HUES6 (cell line): ENCODE data around the gene FBXL14.

ENCODE experiments used
- H3K27ac ChIP-seq: 2 replicates; pipeline ENCODE4 v1.7.0; 2013; ENCODE audit warnings: low read depth, mild to moderate bottlenecking, low read length, inconsistent platforms
- H3K27me3 ChIP-seq: 2 replicates; pipeline ENCODE4 v1.6.1; 2013; ENCODE audit warnings: low read length; ENCODE audit not compliant: control insufficient read depth, insufficient read depth
- H3K36me3 ChIP-seq: 2 replicates; pipeline ENCODE4 v1.6.1; 2013; ENCODE audit warnings: low read length; ENCODE audit not compliant: control insufficient read depth, insufficient read depth
- H3K4me1 ChIP-seq: 2 replicates; pipeline ENCODE4 v1.6.1; 2013; ENCODE audit warnings: low read length; ENCODE audit not compliant: control insufficient read depth, insufficient read depth
- H3K4me3 ChIP-seq: 2 replicates; pipeline ENCODE4 v1.5.1; 2013; ENCODE audit warnings: low read depth, low read length
- H3K9ac ChIP-seq: one replicate; pipeline ENCODE4 v1.6.1; 2013; ENCODE audit warnings: mild to moderate bottlenecking, low read length
- H3K9me3 ChIP-seq: 2 replicates; pipeline ENCODE4 v1.6.1; 2013; ENCODE audit warnings: low read depth, low read length; ENCODE audit not compliant: control insufficient read depth, insufficient read depth

FBXL14 gene

DNA sequence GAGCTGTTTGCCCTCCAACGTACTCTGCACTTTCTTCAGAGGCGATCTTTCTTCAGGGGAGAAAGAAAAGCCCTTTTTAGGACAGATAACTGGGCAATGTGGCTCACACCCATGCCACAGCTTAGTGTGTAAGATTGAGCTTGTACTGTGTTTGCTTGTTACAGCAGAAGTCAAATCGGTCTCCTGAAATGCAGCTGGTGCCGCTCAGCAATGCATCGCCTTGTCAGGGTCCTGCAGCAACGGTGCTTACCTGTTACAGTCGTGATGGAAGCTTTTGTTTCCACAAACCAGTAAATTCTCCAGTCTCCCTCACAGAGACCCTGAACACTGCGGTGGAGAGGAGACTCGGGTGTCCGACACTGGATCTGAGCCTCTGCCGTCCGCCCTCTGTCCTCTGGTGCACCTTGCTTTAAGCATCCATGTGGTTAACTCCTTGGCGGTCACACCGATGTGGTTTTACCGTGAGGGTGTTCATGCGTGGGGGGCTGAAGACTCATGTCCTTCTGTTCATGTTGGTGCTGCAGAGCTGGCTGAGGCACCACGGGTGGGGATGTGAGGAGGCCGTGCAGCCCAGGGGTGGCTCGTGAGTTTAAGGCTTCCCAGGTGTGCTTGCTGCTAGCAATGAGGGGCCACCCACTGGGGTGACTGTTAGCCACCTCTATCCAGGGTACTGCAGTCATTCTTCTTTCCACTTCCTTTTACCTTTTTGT is 47.3 kb downstream of the FBXL14 start:
- H3K27me3 ChIP-seq: no peaks in the 10 kb centered on the region
- peaks cover 3% of the 10 kb centered on the region for H3K9me3 ChIP-seq
- H3K4me1 ChIP-seq: no peaks in the 10 kb centered on the region
- H3K9ac ChIP-seq: no peak overlapping the region
- no peaks in the 10 kb centered on the region for H3K36me3 ChIP-seq
- H3K4me3 ChIP-seq: no peak overlapping the region
- H3K27ac ChIP-seq: no peak overlapping the region

DNA sequence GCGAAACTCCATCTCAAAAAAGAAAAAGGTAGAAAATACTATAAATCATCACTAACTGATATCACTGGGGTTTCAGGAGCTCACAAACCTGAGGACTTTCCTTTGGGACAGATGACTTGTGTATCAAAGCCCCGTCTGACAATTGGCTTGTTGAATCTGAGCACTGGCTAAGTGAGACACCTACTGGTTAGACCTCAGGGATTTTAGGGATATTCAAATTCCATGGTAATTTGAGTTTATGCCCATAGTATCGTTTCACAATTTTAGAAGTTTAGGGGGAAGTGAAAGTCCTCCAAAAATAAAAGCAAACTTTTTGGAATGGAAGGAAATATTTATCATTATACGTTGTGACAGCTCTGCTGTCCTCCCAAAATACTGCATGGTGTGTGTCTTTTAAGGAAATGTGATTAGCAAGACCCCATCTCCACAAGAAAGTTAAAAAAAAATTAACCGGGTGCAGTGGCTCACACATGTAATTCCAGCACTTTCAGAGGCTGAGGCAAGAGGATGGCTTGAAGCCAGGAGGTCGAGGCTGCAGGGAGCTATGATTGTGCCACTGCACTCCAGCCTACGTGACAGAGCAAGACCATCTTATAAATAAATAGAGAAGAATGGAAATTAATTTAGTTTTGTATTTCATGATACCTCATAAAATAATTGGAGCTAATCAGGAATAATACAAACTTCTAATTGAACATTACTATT is 49.2 kb downstream of the FBXL14 start:
- Histone ChIP-seq H3K36me3 (no peaks in the 10 kb centered on the region), H3K9me3 (peaks cover 3% of the 10 kb centered on the region), H3K4me3 (no peak overlapping the region), H3K4me1 (no peaks in the 10 kb centered on the region), H3K27ac (no peak overlapping the region), H3K27me3 (no peaks in the 10 kb centered on the region), H3K9ac (no peak overlapping the region)

DNA sequence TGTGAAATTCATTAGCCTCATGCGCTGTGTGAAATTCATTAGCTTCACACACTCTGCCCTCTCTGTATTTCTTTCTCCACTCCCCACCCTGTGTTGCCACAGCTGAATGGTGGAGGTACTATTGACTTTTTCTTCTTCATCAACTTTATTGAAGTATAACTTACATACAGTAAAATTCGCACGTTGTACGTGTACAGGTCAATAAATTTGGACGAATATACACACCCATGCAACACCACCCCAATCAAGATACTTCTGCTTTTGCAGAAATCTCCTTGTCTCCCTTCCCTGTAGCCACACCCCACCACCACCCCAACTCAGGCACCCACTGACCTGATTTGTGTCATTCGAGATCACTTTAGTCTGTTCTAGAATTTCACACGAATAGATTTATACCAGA is 51.8 kb downstream of the FBXL14 start:
- Histone ChIP-seq H3K4me3 (no peak overlapping the region), H3K27me3 (peaks cover 10% of the 10 kb centered on the region; the same call in 1 of the 2 replicates), H3K4me1 (no peaks in the 10 kb centered on the region), H3K9ac (no peak overlapping the region), H3K9me3 (peaks cover 3% of the 10 kb centered on the region), H3K27ac (no peak overlapping the region), H3K36me3 (no peaks in the 10 kb centered on the region)

DNA sequence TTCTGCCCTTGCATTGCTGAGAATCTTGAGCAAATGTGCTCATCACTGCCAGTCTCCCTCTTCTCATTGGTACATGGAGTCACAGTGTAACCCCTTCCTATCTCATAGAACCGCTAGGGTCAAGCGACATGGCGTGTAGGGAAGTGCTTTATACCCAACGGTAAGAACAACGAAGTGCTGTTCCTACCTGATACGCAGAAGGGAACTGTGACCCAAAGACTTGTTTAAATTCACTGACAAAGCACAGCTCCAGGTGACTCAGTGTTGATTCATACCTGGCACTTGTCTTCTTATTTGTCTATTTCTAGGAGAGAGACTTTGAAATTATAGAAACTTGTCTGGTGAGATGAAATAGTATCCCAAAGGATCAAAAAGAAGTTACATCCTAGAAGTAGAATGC is 53.7 kb downstream of the FBXL14 start:
- H3K4me1 ChIP-seq: no peaks in the 10 kb centered on the region
- H3K27ac ChIP-seq: no peak overlapping the region
- H3K9me3 ChIP-seq: peaks cover 3% of the 10 kb centered on the region
- H3K4me3 ChIP-seq: no peak overlapping the region
- no peaks in the 10 kb centered on the region for H3K36me3 ChIP-seq
- H3K27me3 ChIP-seq: peaks cover 15% of the 10 kb centered on the region
- no peak overlapping the region for H3K9ac ChIP-seq

DNA sequence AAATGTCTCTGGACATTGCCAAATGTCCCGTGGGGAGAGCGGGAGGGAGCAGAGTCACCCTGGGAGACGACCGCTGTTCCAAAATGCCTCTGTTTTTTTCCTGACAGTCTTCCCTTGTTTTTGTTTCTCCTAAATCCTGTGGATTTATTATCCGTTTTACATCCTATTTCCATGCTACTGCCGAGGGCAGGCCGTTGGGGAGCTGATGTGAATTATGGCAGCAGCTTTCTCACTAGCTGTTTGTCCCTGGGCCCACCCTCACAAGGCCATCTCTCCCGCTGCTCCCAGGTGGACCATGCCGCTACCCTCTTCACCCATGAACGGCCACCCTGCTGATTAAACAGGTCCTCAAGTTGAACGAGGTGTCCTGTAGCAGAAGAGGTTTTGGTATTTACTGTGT is 55.2 kb downstream of the FBXL14 start:
- H3K27me3 ChIP-seq: peaks cover 20% of the 10 kb centered on the region

DNA sequence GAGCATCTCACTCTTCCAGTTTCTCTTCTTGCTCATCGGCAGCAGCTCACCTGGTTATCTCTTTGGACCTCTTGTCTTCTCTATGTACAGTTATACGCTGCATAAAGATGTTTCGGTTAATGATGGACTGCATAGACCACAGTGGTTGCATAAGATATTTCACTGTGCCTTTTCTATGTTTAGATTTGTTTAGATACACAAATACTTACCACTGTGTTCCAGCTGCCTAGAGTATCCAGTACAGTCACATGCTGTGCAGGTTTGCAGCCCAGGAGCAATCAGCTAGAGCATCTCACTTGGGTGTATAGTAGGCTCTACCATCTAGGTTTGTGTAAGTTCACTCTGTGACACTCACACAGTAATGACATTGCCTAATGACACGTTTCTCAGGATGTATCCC is 57.6 kb downstream of the FBXL14 start:
- H3K27ac ChIP-seq: no peak overlapping the region
- H3K36me3 ChIP-seq: no peaks in the 10 kb centered on the region
- H3K4me3 ChIP-seq: no peak overlapping the region
- H3K4me1 ChIP-seq: peaks cover 8% of the 10 kb centered on the region; the same call in 1 of the 2 replicates
- H3K27me3 ChIP-seq: peaks cover 43% of the 10 kb centered on the region
- H3K9me3 ChIP-seq: no peaks in the 10 kb centered on the region
- H3K9ac ChIP-seq: no peak overlapping the region

More for the DNA sequence above, 55.2 kb downstream of the FBXL14 start:
- no peaks in the 10 kb centered on the region for H3K36me3 ChIP-seq
- H3K9ac ChIP-seq: no peak overlapping the region
- no peak overlapping the region for H3K4me3 ChIP-seq
- no peak overlapping the region for H3K27ac ChIP-seq
- H3K4me1 ChIP-seq: no peaks in the 10 kb centered on the region; the same call in 1 of the 2 replicates
- H3K9me3 ChIP-seq: peaks cover 2% of the 10 kb centered on the region

DNA sequence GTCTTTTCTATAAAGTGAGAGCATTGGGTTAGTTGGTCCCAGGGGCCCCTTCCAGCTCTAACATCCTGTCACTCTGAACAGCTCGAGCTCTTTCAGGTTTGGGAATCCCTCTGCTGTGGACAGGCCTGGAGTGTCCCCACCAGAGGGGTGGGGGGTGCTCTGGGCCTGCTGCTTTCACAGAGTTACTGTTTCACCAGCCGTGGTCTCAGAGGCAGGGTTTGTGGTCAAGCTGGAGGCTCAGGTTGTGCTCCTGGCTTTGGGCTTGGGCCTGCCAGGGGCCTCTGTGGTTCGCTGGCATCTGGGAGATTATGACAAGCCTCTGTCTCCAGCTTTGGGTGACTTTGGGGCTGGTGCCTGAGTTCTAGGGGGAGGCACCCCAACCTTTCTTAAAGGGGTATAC is 59.6 kb downstream of the FBXL14 start:
- peaks cover 59% of the 10 kb centered on the region for H3K27me3 ChIP-seq
- no peak overlapping the region for H3K4me3 ChIP-seq
- H3K36me3 ChIP-seq: no peaks in the 10 kb centered on the region
- H3K4me1 ChIP-seq: peaks cover 8% of the 10 kb centered on the region; the same call in 1 of the 2 replicates
- no peak overlapping the region for H3K27ac ChIP-seq
- H3K9me3 ChIP-seq: no peaks in the 10 kb centered on the region
- H3K9ac ChIP-seq: no peak overlapping the region

DNA sequence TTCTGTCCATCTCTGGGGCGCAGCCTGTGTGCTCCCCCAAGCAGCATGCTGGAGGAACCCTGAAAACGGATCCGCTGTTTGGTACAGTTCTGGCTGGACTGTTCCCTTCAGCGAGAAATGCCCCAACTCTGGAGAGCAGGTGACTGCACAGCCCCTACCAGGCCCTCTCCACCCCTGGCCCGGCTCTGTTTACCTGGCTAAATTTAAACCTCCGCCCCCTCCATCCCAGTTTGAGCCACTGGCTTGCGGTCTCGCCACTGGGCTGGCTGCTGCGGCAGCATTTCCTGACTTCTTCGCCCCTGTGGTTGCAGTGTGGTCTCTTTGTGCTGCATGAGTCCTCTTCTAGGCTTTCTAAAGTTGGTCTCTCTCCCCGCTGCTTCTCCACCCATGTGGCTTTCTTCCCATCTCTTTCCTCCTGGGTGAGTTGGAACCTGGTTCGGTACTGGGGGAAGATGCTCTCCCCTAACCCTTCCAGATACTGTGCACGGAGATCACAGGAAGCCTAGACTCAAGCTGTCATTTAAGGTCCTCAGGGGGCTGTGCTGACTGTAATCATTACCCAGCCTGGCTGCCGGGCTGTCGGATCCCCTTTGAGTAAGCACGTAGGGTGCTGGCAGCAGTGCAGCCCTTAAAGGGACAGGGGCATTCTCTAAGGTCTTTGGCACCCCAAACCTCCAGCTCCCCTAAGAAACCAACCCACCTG is 60.6 kb downstream of the FBXL14 start:
- Histone ChIP-seq H3K36me3 (no peaks in the 10 kb centered on the region), H3K27ac (no peak overlapping the region), H3K9ac (no peak overlapping the region), H3K9me3 (no peaks in the 10 kb centered on the region), H3K4me1 (peaks cover 14% of the 10 kb centered on the region; the same call in 1 of the 2 replicates), H3K27me3 (peaks cover 62% of the 10 kb centered on the region), H3K4me3 (no peak overlapping the region)

DNA sequence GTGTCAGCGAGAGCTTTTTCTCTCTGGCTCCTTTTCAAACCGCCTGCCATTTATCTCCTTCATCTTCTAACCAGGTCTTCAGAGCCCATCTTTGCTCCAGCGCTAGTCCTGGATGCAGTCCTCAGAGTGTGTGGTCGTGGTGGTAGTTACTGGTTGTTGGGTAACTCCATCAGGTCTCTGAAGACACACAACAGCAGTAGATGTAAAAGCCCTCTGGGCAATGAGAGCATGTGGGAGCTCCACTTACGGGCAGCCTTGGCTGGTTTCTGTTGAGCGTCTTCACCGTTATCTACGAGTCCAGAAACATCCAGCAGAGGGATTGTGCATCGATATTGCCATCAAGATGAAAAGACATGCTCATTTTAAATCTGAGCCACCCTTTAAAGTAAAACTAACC is 61.2 kb downstream of the FBXL14 start:
- Histone ChIP-seq H3K4me1 (peaks cover 14% of the 10 kb centered on the region; the same call in 1 of the 2 replicates), H3K9ac (no peak overlapping the region), H3K4me3 (no peak overlapping the region), H3K9me3 (no peaks in the 10 kb centered on the region), H3K27me3 (peaks cover 65% of the 10 kb centered on the region), H3K36me3 (no peaks in the 10 kb centered on the region), H3K27ac (no peak overlapping the region)

DNA sequence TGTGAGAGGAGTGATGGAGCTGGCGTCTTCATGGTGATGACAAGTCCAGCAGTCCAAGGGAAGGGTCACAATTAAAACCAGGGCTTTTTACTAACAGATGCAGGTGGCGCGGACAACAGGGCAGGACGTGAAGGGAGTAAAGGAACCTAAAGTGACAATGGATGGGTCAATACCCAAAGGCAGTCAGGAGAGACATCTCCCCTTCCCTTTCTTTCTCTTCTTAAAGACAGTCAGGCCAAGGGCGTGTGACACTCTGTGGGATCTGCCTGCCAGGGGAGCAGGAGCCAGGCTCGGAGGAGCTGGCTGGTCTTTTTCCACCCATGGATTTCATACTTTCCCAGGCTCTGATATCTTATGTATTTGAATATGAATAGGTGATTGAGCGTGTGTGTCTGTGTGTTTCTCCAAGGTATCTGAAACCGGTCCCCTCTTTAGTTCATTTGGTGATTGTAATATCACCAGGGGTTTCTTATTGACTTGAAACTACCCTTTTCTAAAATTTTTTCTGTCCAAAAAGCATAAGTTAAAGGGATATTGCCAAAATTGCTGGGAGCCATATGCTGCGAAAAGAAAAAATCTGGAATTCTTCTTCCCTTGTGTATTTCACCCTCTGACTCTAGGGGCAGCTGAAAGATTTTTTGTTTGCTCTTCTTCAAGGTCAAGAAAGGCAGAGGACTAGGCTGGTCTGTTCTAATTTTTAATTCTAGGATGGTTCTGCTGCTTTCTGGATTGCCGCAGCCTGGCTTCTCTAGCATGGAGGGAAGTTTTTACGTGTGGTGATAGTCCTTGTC is 61.8 kb downstream of the FBXL14 start:
- Histone ChIP-seq H3K27me3 (peaks cover 70% of the 10 kb centered on the region), H3K4me1 (peaks cover 14% of the 10 kb centered on the region; the same call in 1 of the 2 replicates), H3K9me3 (no peaks in the 10 kb centered on the region), H3K27ac (no peak overlapping the region), H3K36me3 (no peaks in the 10 kb centered on the region), H3K9ac (no peak overlapping the region), H3K4me3 (no peak overlapping the region)
